GM12878 (cell line): ENCODE results near the gene CLCA2. TPM values are rescaled to one million over a fixed set of nuclear protein-coding genes. Genes with fewer than 3 reads are reported as not detected.

Experiments used
- ATAC-seq: fragments of 200-7000 bp; cut with Tn5 transposase; 3 replicates; pipeline ENCODE4 v1.9.1; 2020; ENCODE audit warnings: mild to moderate bottlenecking, moderate library complexity
- BruUV-seq: library from RNA; stranded (reverse); fragments of 400-500 nt; replicated peaks from 2 replicates; lab custom pipeline; 2021; lab: Mats Ljungman, UMichigan
- CTCF ChIA-PET: fragments of 300-600 bp; sonication (Branson Sonifier 250); formaldehyde crosslinking; extraction: SDS; loops from one replicate; lab custom pipeline; 2021; ENCODE audit warnings: inconsistent platforms; lab: Yijun Ruan, JAX
- POLR2A ChIA-PET: fragments of 350-600 bp; formaldehyde crosslinking; extraction: SDS; loops from one replicate; lab custom pipeline; 2021; ENCODE audit warnings: inconsistent platforms; lab: Charles Lee
- RAD21 ChIA-PET: fragments of 300-600 bp; sonication (Branson Sonifier 250); formaldehyde crosslinking; loops from one replicate; lab custom pipeline; 2023; ENCODE audit warnings: antibody characterized with exemption; ENCODE audit not compliant: unreplicated experiment; lab: Charles Lee
- SMC1A ChIA-PET: fragments of 300-600 bp; sonication (Branson Sonifier 250); formaldehyde crosslinking; loops from one replicate; lab custom pipeline; 2023; ENCODE audit not compliant: unreplicated experiment, uncharacterized antibody; lab: Charles Lee
- DNase-seq: peaks from one replicate; pipeline ENCODE4 v3.0.0-alpha.2; 2011; ENCODE audit warnings: low read depth, low spot score
- FAIRE-seq: peaks from 3 replicates; lab custom pipeline; 2011; peaks lifted over from hg19 to GRCh38; lab: Jason Lieb, UNC
- H2AFZ ChIP-seq: 2 replicates; pipeline ENCODE4 v1.6.0; 2011; ENCODE audit warnings: low read depth, low read length, control low read depth; ENCODE audit not compliant: control insufficient read depth
- H3K27ac ChIP-seq: 2 replicates; pipeline ENCODE4 v1.5.1; 2011; ENCODE audit warnings: control low read depth; ENCODE audit not compliant: control insufficient read depth, insufficient read depth
- H3K27me3 ChIP-seq, 2 experiments: replicated peaks in 1 of 2; 2 replicates each; pipeline versions ENCODE4 v1.6.0 to v1.6.1; 2011; ENCODE audit warnings: low read length in 1 of 2; ENCODE audit not compliant: control insufficient read depth in 2 of 2, insufficient read depth in 2 of 2
- H3K36me3 ChIP-seq, 2 experiments: 2 replicates each; pipeline ENCODE4 v1.5.1; 2011; ENCODE audit warnings: low read length in 1 of 2; ENCODE audit not compliant: control insufficient read depth in 2 of 2, insufficient read depth in 2 of 2
- H3K4me1 ChIP-seq: 2 replicates; pipeline ENCODE4 v1.6.1; 2011; ENCODE audit warnings: mild to moderate bottlenecking, low read length, moderate library complexity, mixed read lengths; ENCODE audit not compliant: control insufficient read depth, insufficient read depth
- H3K4me2 ChIP-seq: 2 replicates; pipeline ENCODE4 v1.6.0; 2011; ENCODE audit warnings: control low read depth; ENCODE audit not compliant: control insufficient read depth, insufficient read depth
- H3K4me3 ChIP-seq: fragments of 200-600 bp; sonication (generic); 2 replicates; pipeline ENCODE4 v1.5.1; 2016
- H3K79me2 ChIP-seq: 2 replicates; pipeline ENCODE4 v1.6.0; 2011; ENCODE audit warnings: low read length; ENCODE audit not compliant: control insufficient read depth, insufficient read depth
- H3K9ac ChIP-seq: 2 replicates; pipeline ENCODE4 v1.8.0; 2011; ENCODE audit warnings: low read length, control low read depth, mixed read lengths; ENCODE audit not compliant: control insufficient read depth, insufficient read depth
- H3K9me3 ChIP-seq: replicated peaks from 3 replicates; pipeline ENCODE4 v1.5.1; 2011; ENCODE audit warnings: mild to moderate bottlenecking, low read length; ENCODE audit not compliant: control insufficient read depth, insufficient read depth
- H4K20me1 ChIP-seq: 2 replicates; pipeline ENCODE4 v1.6.0; 2011; ENCODE audit not compliant: control insufficient read depth, insufficient read depth
- ASH2L ChIP-seq: fragments of 300-600, 200-600 bp; sonication (generic); IDR thresholded peaks from 2 replicates; pipeline ENCODE4 v1.6.1; 2017; ENCODE audit warnings: low read depth, mild to moderate bottlenecking, borderline replicate concordance
- CBFB ChIP-seq: IDR thresholded peaks from 2 replicates; pipeline ENCODE4 v1.6.1; 2016; ENCODE audit warnings: antibody characterized with exemption, low read depth
- E2F8 ChIP-seq: fragments of 450-650 bp; IDR thresholded peaks from 2 replicates; pipeline ENCODE4 v1.6.1; 2018; ENCODE audit warnings: mild to moderate bottlenecking, low read depth, moderate library complexity; ENCODE audit not compliant: partially characterized antibody
- FOS ChIP-seq: IDR thresholded peaks from 3 replicates; pipeline ENCODE4 v1.6.1; 2011; ENCODE audit warnings: borderline replicate concordance; ENCODE audit not compliant: insufficient read length; ENCODE audit errors: extremely low read depth
- FOXM1 ChIP-seq: IDR thresholded peaks from 2 replicates; pipeline ENCODE4 v1.6.1; 2012; ENCODE audit warnings: low read depth, mild to moderate bottlenecking, inconsistent platforms, low read length, moderate library complexity
- GATAD2B ChIP-seq: fragments of 450-650 bp; conservative IDR thresholded peaks from 2 replicates; pipeline ENCODE4 v1.6.1; 2017; ENCODE audit warnings: low read depth, mild to moderate bottlenecking, moderate library complexity
- HDAC6 ChIP-seq: fragments of 200-600 bp; sonication (generic); IDR thresholded peaks from one replicate; pipeline ENCODE4 v1.8.0; 2017; ENCODE audit warnings: antibody characterized with exemption; ENCODE audit not compliant: unreplicated experiment
- MEF2A ChIP-seq: IDR thresholded peaks from 2 replicates; pipeline ENCODE4 v1.6.1; 2011; ENCODE audit warnings: low read depth, mild to moderate bottlenecking, low read length, moderate library complexity; ENCODE audit not compliant: insufficient read depth
- MTA3 ChIP-seq: IDR thresholded peaks from 2 replicates; pipeline ENCODE4 v1.6.1; 2012; ENCODE audit warnings: low read length, inconsistent platforms, borderline replicate concordance
- NFYA ChIP-seq: IDR thresholded peaks from 2 replicates; pipeline ENCODE4 v1.6.1; 2011; ENCODE audit warnings: low read depth, mild to moderate bottlenecking, low read length, improper control_type of control experiment, borderline replicate concordance
- NR2C2 ChIP-seq: IDR thresholded peaks from 2 replicates; pipeline ENCODE4 v1.6.1; 2011; ENCODE audit warnings: borderline replicate concordance, low read depth; ENCODE audit not compliant: control insufficient read depth, insufficient read length
- NR2F1 ChIP-seq: fragments of 450-650 bp; conservative IDR thresholded peaks from 2 replicates; pipeline ENCODE4 v1.6.1; 2017; ENCODE audit warnings: mild to moderate bottlenecking
- RAD51 ChIP-seq: fragments of 450-650 bp; IDR thresholded peaks from 2 replicates; pipeline ENCODE4 v1.6.1; 2016; ENCODE audit warnings: moderate library complexity, mild to moderate bottlenecking, inconsistent platforms
- RELA ChIP-seq: fragments of 450-650 bp; IDR thresholded peaks from 2 replicates; pipeline ENCODE4 v1.8.0; 2014; ENCODE audit warnings: borderline replicate concordance; ENCODE audit not compliant: partially characterized antibody
- STAT1 ChIP-seq: fragments of 450-650 bp; conservative IDR thresholded peaks from 2 replicates; pipeline ENCODE4 v1.6.1; 2014; ENCODE audit warnings: antibody characterized with exemption, mild to moderate bottlenecking
- TCF7 ChIP-seq: IDR thresholded peaks from 2 replicates; pipeline ENCODE4 v1.6.1; 2014; ENCODE audit warnings: antibody characterized with exemption, borderline replicate concordance
- ZNF384 ChIP-seq: IDR thresholded peaks from 2 replicates; pipeline ENCODE4 v1.6.1; 2012; ENCODE audit warnings: low read depth, mild to moderate bottlenecking, low read length, improper control_type of control experiment, borderline replicate concordance
- WGBS: methylation state at CpG from one replicate; pipeline ENCODE4 v1.1.6; 2016; ENCODE audit warnings: low lambda C conversion rate; ENCODE audit not compliant: insufficient replicate concordance, insufficient coverage; ENCODE audit errors: missing lambda C conversion rate; 5-methylcytosine and 5-hydroxymethylcytosine counted together
- in situ Hi-C: fragments of 300-500 bp; cut with MboI; formaldehyde crosslinking; loops from 9 replicates; pipeline ENCODE4 v1.14.3; 2018; ENCODE audit warnings: mixed read lengths
- intact Hi-C: fragments of 100-400 bp; cut with micrococcal nuclease; formaldehyde crosslinking; loops from one replicate; pipeline ENCODE4 v1.14.2; 2022; ENCODE audit not compliant: unreplicated experiment
- polyA plus RNA-seq, 11 experiments: library from polyadenylated mRNA; depleted of rRNA in 4 of 11; unstranded in 6 of 11; stranded (reverse) in 5 of 11; fragments of >200 nt; fragmentation: Nextera tagmentation in 4 of 11; fragmentation: Illumina TruSeq in 1 of 11; extraction: Ambion mirVana in 4 of 11; extraction: Trizol in 1 of 11; gene quantifications; 1 replicate in 1 of 11; 2 replicates in 10 of 11; pipeline versions ENCODE4 v1.2.1 to v1.2.3, GENCODE V29; 2011 to 2016; ENCODE audit warnings: inconsistent platforms in 2 of 11, missing spikeins in 2 of 11, low read depth in 1 of 11
- total RNA-seq, 4 experiments: library from RNA; depleted of rRNA in 3 of 4; stranded (reverse); fragments of >200 nt in 3 of 4; fragmentation: Illumina TruSeq in 1 of 4; extraction: Trizol in 1 of 4; gene quantifications; 2 replicates each; pipeline versions ENCODE4 v1.2.1 to v1.2.3, GENCODE V29; 2013 to 2021
- TF ChIP-seq, protein P1 (sequence below): IDR thresholded peaks from 2 replicates; pipeline ENCODE4 v1.6.1; 2012; ENCODE audit warnings: mild to moderate bottlenecking, low read depth, low read length

CLCA2 gene
- total and polyA plus RNA-seq, 10 of the 15 experiments (the other 5 are each of a cell fraction or from before 2014, with no cell fraction given): 0.01 to 0.20 (median 0.08) TPM; not detected in 6

DNA sequence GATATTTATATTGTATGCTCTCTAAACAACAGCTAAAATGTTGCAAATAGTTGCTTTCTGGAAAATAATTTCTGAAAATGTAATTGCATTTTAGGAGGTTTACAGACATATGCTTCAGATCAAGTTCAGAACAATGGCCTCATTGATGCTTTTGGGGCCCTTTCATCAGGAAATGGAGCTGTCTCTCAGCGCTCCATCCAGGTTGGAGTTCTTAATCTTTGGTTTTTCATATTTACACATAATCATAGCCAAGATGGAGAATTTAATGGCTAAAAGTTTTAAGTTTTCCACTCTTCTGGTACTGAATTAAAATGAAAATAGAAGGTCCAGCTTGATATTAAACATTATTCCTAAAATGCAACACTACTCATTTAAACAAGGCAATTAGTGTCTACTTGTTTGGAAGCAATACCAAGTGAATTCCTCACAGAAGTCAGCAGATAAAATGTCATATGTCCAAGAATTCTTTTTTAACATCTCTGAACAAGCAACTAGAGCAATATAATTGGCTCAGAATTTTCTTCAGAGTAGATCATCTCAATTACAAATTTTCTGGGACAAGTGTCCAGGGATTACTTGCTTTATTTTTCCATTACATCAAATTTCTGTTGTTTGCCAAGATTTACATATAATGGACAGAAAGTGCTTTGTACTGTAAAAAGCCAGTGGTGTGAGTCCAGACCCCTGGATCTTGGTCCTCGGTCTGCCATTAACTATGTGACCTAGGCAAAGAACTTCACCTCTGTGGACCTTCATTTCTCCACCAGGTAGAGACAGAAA, 67.4 kb downstream of the CLCA2 start:
- no peaks in the 10 kb centered on the region for H3K9me3 ChIP-seq
- ChIA-PET RAD21 (no interaction called here), CTCF (interaction anchor here (4.4 kb wide), 1 partner anchor 9 kb away, joined by 45 read pairs; no protein-coding TSS in a partner anchor), POLR2A (no interaction called here), SMC1A (interaction anchor here (1.1 kb wide), 1 partner anchor 11 kb away, joined by 3 read pairs; no protein-coding TSS in a partner anchor)
- H3K4me1 ChIP-seq: no peaks in the 10 kb centered on the region
- DNase-seq (no peak), FAIRE-seq (no peak), ATAC-seq (no peak)
- H3K27ac ChIP-seq: no peak overlapping the region
- no TSS peak for BruUV-seq
- no peaks in the 10 kb centered on the region for H4K20me1 ChIP-seq
- no peak overlapping the region for H3K4me3 ChIP-seq
- in situ Hi-C loops: no loop called here
- WGBS: 26% methylated on average over 2 of the region's 2 CpGs
- peaks cover 1 to 2% of the 10 kb centered on the region in 2 experiments; a peak in 2 of 4 replicates for H3K27me3 ChIP-seq
- intact Hi-C loops: no loop called here
- H3K9ac ChIP-seq: no peak overlapping the region
- no peak overlapping the region for H2AFZ ChIP-seq
- no peaks in the 10 kb centered on the region for H3K36me3 ChIP-seq
- no peak overlapping the region for H3K4me2 ChIP-seq
- H3K79me2 ChIP-seq: no peaks in the 10 kb centered on the region
- TF ChIP-seq E2F8 (no peak), MTA3 (no peak), RELA (no peak), CBFB (no peak), STAT1 (no peak), MEF2A (no peak), NR2F1 (no peak), NR2C2 (no peak), FOXM1 (no peak), RAD51 (no peak), ZNF384 (no peak), FOS (no peak), TCF7 (no peak), GATAD2B (no peak), HDAC6 (no peak), ASH2L (no peak), NFYA (no peak)
- TF ChIP-seq, protein P1, sequence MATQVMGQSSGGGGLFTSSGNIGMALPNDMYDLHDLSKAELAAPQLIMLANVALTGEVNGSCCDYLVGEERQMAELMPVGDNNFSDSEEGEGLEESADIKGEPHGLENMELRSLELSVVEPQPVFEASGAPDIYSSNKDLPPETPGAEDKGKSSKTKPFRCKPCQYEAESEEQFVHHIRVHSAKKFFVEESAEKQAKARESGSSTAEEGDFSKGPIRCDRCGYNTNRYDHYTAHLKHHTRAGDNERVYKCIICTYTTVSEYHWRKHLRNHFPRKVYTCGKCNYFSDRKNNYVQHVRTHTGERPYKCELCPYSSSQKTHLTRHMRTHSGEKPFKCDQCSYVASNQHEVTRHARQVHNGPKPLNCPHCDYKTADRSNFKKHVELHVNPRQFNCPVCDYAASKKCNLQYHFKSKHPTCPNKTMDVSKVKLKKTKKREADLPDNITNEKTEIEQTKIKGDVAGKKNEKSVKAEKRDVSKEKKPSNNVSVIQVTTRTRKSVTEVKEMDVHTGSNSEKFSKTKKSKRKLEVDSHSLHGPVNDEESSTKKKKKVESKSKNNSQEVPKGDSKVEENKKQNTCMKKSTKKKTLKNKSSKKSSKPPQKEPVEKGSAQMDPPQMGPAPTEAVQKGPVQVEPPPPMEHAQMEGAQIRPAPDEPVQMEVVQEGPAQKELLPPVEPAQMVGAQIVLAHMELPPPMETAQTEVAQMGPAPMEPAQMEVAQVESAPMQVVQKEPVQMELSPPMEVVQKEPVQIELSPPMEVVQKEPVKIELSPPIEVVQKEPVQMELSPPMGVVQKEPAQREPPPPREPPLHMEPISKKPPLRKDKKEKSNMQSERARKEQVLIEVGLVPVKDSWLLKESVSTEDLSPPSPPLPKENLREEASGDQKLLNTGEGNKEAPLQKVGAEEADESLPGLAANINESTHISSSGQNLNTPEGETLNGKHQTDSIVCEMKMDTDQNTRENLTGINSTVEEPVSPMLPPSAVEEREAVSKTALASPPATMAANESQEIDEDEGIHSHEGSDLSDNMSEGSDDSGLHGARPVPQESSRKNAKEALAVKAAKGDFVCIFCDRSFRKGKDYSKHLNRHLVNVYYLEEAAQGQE: no peak
